ENCODE data around the gene AP3S2.

DNA sequence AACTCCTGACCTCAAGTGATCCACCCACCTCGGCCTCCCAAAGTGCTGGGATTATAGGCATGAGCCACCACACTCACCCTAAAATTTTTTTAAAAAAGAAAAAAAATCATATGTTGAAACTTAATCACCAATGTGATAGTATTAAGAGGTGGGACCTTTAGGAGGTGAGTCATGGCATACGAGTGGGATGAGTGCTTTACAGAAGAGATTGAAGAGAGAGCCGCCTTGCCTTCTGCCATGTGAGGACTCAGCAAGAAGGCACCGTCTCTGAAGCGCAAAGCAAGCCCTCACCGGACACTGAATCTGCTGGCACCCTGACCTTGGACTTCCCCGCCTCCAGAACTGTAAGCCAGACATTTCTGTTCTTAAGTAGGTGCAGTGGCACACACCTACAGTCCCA is 13.5 kb upstream of the AP3S2 start:
- no peak for TF ChIP-seq POLR2A (IDR thresholded peaks at IDR 0.05)
- TF ChIP-seq, protein P1, sequence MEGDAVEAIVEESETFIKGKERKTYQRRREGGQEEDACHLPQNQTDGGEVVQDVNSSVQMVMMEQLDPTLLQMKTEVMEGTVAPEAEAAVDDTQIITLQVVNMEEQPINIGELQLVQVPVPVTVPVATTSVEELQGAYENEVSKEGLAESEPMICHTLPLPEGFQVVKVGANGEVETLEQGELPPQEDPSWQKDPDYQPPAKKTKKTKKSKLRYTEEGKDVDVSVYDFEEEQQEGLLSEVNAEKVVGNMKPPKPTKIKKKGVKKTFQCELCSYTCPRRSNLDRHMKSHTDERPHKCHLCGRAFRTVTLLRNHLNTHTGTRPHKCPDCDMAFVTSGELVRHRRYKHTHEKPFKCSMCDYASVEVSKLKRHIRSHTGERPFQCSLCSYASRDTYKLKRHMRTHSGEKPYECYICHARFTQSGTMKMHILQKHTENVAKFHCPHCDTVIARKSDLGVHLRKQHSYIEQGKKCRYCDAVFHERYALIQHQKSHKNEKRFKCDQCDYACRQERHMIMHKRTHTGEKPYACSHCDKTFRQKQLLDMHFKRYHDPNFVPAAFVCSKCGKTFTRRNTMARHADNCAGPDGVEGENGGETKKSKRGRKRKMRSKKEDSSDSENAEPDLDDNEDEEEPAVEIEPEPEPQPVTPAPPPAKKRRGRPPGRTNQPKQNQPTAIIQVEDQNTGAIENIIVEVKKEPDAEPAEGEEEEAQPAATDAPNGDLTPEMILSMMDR (IDR thresholded peaks at IDR 0.05) = no peak

All from transverse colon (tissue), 3 donors.